Right lobe of liver (tissue), 6 donors: ENCODE measurements around the gene LCNL1. TPM values are rescaled to one million over a fixed set of nuclear protein-coding genes. Genes with fewer than 3 reads are reported as not detected.

Experiments used
- ATAC-seq, 4 donors: fragments of 200-7000 bp; cut with Tn5 transposase; one replicate each; pipeline ENCODE4 v1.9.1; 2020; ENCODE audit warnings: mild to moderate bottlenecking in 4 of 4, moderate library complexity in 4 of 4
- DNase-seq, 3 donors: peaks; one replicate each; pipeline ENCODE4 v3.0.0-alpha.2; 2020
- H3K27ac ChIP-seq, 3 donors: fragments of 200-600 bp; one replicate each; pipeline ENCODE4 v1.8.0; 2022
- H3K27me3 ChIP-seq, 2 donors: fragments of 200-600 bp; one replicate each; pipeline ENCODE4 v1.8.0; 2022
- H3K36me3 ChIP-seq, 4 donors: fragments of 200-600 bp; sonication (generic) in 1 of 4; one replicate each; pipeline versions ENCODE4 v1.5.1 to v1.8.0; 2017 to 2022; ENCODE audit warnings: control low read depth in 1 of 4
- H3K4me1 ChIP-seq, 4 donors: fragments of 200-600 bp; sonication (generic) in 1 of 4; one replicate each; pipeline versions ENCODE4 v1.5.1 to v1.8.0; 2017 to 2022; ENCODE audit warnings: control low read depth in 1 of 4
- H3K4me3 ChIP-seq, 3 donors: fragments of 200-600 bp; one replicate each; pipeline ENCODE4 v1.8.0; 2022
- H3K9me3 ChIP-seq, 4 donors: fragments of 200-600 bp; sonication (generic) in 1 of 4; one replicate each; pipeline versions ENCODE4 v1.5.1 to v1.8.0; 2017 to 2022; ENCODE audit warnings: control low read depth in 1 of 4
- POLR2A ChIP-seq: fragments of 450-650 bp; IDR thresholded peaks from one replicate; pipeline ENCODE4 v1.6.1; 2017; ENCODE audit warnings: antibody characterized with exemption, mild to moderate bottlenecking
- WGBS: methylation state at CpG from one replicate; pipeline ENCODE4 v1.1.6; 2018; ENCODE audit warnings: low coverage, low lambda C conversion rate; ENCODE audit not compliant: insufficient coverage; ENCODE audit errors: missing lambda C conversion rate; 5-methylcytosine and 5-hydroxymethylcytosine counted together
- intact Hi-C, 2 donors: fragments of 100-400 bp; cut with DNase I; formaldehyde crosslinking; loops; one replicate each; pipeline versions ENCODE4 v1.11.2 to v1.14.1; 2022
- total RNA-seq, 6 experiments: library from RNA; depleted of rRNA in 2 of 6; stranded (reverse); fragments of >200 nt in 2 of 6; fragmentation: NEBNext Ultra II Directional in 3 of 6; extraction: Animal tissue kit (Norgen Biotek cat#: 25700) in 3 of 6; gene quantifications; one replicate each; pipeline versions ENCODE4 v1.1.0 to v1.2.4, GENCODE V29; 2016 to 2023
- TF ChIP-seq, protein P1 (sequence below), 4 donors: fragments of 200-600 bp in 3 of 4; fragments of 450-650 bp in 1 of 4; IDR thresholded peaks; one replicate each; pipeline versions ENCODE4 v1.5.1 to v1.8.0; 2016 to 2022; ENCODE audit warnings: antibody characterized with exemption in 4 of 4, mild to moderate bottlenecking in 2 of 4
- donor health status: DM: no; HTN: yes; CAD: no.
- donor health status: DM: no; HTN: no; CAD: no.
- donor health status: DM: no; HTN: no; CAD: no.
- donor health status: DM: no; HTN: yes; CAD: no.
- donor health status: DM: no; HTN: yes; CAD: no.

The LCNL1 gene
- total RNA-seq, 6 experiments from 2014 or later: not detected

DNA sequence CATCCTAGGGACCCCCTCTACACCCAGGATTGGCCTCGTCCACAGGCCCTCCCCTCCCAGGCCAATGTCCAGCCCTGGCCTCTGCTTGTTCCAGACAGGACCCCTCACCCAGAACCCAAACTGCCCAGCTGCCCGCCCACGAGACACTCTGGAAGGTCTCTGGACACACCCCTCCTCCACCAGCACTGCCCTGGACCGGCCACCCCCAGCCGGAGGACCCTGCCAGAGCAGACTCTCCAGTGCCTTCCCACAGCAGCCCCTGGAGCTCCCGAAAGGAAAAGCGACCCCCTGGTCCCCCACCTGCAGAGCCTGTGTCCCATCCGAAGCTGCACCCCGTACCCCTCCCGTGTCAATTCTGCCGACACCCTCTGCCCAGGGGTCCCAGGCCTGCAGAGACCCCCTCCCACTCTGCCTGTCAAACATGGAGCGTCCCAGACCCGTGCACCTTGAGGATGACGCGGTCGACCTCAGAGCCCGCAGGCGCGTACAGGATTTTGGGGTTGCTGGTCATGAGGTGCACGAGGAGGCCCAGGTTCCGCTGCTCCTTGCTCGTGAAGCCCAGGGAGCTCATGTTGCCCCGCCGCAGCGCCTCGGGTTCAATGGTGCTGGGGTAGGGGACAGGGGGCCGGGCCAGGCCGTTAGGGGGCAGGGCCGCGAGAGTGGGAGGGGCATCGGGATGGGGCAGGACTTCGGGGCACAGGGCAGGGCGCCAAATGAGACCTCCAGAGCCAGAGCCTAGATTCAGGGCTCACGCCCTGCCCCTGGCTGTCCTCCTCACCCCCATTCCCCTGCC lies 37.3 kb downstream of the LCNL1 start:
- Histone ChIP-seq H3K9me3 (no peaks in the 10 kb centered on the region), H3K4me3 (no peak overlapping the region), H3K27me3 (no peaks in the 10 kb centered on the region), H3K36me3 (peaks cover 0 to 15% (median 1%) of the 10 kb centered on the region in 4 donors), H3K4me1 (peaks cover 0 to 24% (median 10%) of the 10 kb centered on the region in 4 donors), H3K27ac (no peak overlapping the region)
- no peak for DNase-seq
- WGBS: 92% methylated on average over 13 of the region's 34 CpGs
- no peak for TF ChIP-seq POLR2A
- TF ChIP-seq, protein P1, sequence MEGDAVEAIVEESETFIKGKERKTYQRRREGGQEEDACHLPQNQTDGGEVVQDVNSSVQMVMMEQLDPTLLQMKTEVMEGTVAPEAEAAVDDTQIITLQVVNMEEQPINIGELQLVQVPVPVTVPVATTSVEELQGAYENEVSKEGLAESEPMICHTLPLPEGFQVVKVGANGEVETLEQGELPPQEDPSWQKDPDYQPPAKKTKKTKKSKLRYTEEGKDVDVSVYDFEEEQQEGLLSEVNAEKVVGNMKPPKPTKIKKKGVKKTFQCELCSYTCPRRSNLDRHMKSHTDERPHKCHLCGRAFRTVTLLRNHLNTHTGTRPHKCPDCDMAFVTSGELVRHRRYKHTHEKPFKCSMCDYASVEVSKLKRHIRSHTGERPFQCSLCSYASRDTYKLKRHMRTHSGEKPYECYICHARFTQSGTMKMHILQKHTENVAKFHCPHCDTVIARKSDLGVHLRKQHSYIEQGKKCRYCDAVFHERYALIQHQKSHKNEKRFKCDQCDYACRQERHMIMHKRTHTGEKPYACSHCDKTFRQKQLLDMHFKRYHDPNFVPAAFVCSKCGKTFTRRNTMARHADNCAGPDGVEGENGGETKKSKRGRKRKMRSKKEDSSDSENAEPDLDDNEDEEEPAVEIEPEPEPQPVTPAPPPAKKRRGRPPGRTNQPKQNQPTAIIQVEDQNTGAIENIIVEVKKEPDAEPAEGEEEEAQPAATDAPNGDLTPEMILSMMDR (IDR thresholded peaks at IDR 0.05): no peak
- no peak for ATAC-seq
- intact Hi-C loops: no loop called here

DNA sequence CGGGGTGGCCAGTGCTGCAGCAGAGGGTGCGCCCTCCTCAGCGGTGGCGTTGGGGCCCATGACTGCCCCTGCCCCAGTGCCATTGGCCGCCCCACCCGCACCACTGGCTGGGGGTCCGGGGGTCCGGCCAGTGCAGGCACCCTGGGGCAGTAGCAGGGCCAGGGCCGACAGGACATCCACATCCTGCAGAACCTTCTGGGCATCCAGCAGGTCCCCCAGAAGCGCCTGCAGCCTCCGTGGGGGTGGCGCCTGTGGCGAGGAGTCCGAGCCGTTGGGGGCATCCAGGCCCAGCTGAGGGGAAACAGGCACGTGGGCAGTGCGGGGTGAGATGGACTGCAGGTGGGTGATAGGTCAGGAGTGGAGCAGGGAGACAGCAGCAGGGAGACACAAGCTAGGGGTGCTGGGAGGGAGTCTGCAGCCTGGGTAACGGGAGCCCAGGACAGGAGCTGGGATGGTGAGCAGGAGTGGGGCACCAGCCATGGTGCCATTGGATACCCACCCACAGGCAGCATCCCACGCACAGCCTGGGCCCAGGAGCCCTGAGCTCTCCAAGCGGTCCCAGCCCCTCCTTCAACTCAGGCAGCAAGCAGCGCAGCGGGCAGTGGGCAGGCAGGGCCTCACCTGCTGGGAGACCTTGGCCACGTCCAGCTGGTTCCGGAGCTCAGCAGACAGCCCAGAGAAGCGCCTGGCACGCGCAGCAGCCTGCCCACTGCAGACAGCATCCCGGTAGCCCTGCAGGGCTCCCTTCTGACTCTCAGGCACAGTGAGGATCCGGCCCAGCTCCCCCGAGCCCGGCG lies 38.2 kb downstream of the LCNL1 start:
- H3K4me3 ChIP-seq: no peak overlapping the region
- H3K36me3 ChIP-seq: peaks cover 0 to 8% (median 1%) of the 10 kb centered on the region in 4 donors
- intact Hi-C loops: no loop called here
- no peak overlapping the region for H3K27ac ChIP-seq
- ATAC-seq (no peak), DNase-seq (no peak)
- H3K4me1 ChIP-seq: peaks cover 0 to 33% (median 14%) of the 10 kb centered on the region in 4 donors
- no peaks in the 10 kb centered on the region for H3K27me3 ChIP-seq
- no peaks in the 10 kb centered on the region for H3K9me3 ChIP-seq
- WGBS: no CpG with 5 or more reads among the region's 32 CpGs
- TF ChIP-seq POLR2A: no peak
- TF ChIP-seq, protein P1 (IDR thresholded peaks at IDR 0.05): no peak

GRCh38 chr9:137021568-137021978 lies 38.8 kb downstream of the LCNL1 start:
- Histone ChIP-seq H3K27me3 (no peaks in the 10 kb centered on the region), H3K4me3 (no peak overlapping the region), H3K9me3 (no peaks in the 10 kb centered on the region), H3K27ac (no peak overlapping the region), H3K4me1 (peaks cover 0 to 39% (median 16%) of the 10 kb centered on the region in 4 donors), H3K36me3 (peaks cover 0 to 3% (median 1%) of the 10 kb centered on the region in 4 donors)
- DNase-seq (no peak), ATAC-seq (no peak)
- intact Hi-C loops: no loop called here
- no CpG with 5 or more reads among the region's 6 CpGs for WGBS
- no peak for TF ChIP-seq POLR2A

GRCh38 chr9:137021979-137022661 lies 39.3 kb downstream of the LCNL1 start:
- H3K4me3 ChIP-seq: no peak overlapping the region
- peak; percentile 94 to 97 (median 96) for DNase-seq
- H3K9me3 ChIP-seq: no peaks in the 10 kb centered on the region
- WGBS: 9% methylated on average over 12 of the region's 30 CpGs
- peaks cover 0 to 44% (median 20%) of the 10 kb centered on the region in 4 donors for H3K4me1 ChIP-seq
- intact Hi-C loops: no loop called here
- no peaks in the 10 kb centered on the region for H3K27me3 ChIP-seq
- H3K36me3 ChIP-seq: peaks cover 0 to 2% (median 0%) of the 10 kb centered on the region in 4 donors
- ATAC-seq: peak; percentile 81 to 87 (median 82)
- peak; percentile 58 for TF ChIP-seq POLR2A
- TF ChIP-seq, protein P1 (IDR thresholded peaks at IDR 0.05): no peak
- peak overlapping the region in 2 of 3 donors; percentile 67 to 78 for H3K27ac ChIP-seq
